ENCODE data around the gene APP. TPM values are rescaled to one million over a fixed set of nuclear protein-coding genes. Genes with fewer than 3 reads are reported as not detected.

APP gene
- total and polyA plus RNA-seq, 10 of the 15 experiments (the other 5 are each of a cell fraction or from before 2014, with no cell fraction given), result 8.8 to 94.9 (median 51.0) TPM

DNA sequence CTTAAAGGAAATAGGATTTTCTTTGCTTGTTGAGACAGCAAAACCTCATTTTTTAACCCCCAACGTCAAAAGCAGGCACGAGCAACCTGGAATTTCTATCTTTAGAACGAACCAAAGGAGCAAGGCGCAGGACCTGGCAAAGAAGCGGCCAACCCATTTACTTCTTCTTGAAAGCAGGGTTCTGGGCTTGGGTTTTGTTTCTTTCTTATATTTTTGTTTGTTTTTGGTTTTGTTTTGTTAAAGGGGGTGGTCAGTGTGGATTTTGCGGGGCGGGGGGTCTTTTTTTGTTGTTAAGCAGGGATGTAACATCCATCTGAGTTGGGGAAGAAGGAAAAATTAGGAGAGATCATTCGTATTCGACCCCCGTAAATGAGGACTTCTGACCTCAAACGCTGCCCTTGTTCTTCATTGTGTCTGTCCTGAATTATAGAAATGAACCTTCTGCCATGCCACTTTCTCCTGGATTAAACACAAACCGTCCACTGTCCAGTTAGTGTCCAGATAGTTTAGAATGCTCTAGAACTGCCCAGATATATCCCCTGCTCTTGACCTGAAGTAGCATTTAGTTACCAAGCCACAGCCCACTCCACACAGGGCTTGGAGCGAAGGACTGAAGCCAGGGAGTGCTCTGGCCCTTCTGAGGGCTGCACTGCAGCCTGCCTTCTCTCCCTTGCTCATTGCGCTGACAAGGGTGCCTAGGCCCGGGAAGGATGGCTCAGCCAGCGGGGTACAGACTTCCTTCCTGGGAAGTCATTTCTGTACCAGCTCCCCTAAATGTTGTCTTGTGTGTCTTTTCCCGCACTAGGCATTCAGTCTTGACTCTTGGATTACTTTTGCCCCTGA, 909 bp upstream of the APP start:
- Histone ChIP-seq H4K20me1 (ENCODE audit: control insufficient read depth, insufficient read depth) (no peaks in the 10 kb centered on the region), H3K4me1 (ENCODE audit: control insufficient read depth, insufficient read depth, low read length) (no peaks in the 10 kb centered on the region), H3K9ac (ENCODE audit: control insufficient read depth, insufficient read depth, low read length) (peak overlapping the region; percentile 48), H3K27me3 (replicated peaks in 1 of 2; ENCODE audit: control insufficient read depth in 2 of 2, insufficient read depth in 2 of 2, low read length in 1 of 2) (no peaks in the 10 kb centered on the region), H3K27ac (ENCODE audit: control insufficient read depth, insufficient read depth) (no peak overlapping the region), H3K4me2 (ENCODE audit: control insufficient read depth, insufficient read depth) (peak overlapping the region; percentile 77), H3K4me3 (peak overlapping the region; percentile 84; the same call in 1 of the 2 replicates), H3K9me3 (replicated peaks; ENCODE audit: control insufficient read depth, insufficient read depth, low read length) (no peaks in the 10 kb centered on the region), H2AFZ (ENCODE audit: control insufficient read depth, low read depth, low read length) (peak overlapping the region; percentile 80), H3K36me3 (ENCODE audit: control insufficient read depth in 2 of 2, insufficient read depth in 2 of 2, low read length in 1 of 2) (no peaks in the 10 kb centered on the region), H3K79me2 (ENCODE audit: control insufficient read depth, insufficient read depth, low read length) (peaks cover 29% of the 10 kb centered on the region)
- 33% methylated on average over 17 of the region's 17 CpGs for WGBS (ENCODE audit: insufficient coverage, insufficient replicate concordance, low lambda C conversion rate, missing lambda C conversion rate)
- FAIRE-seq (no peak), ATAC-seq (no peak), DNase-seq (ENCODE audit: low read depth, low spot score) (no peak)
- RAD21 ChIA-PET (ENCODE audit: unreplicated experiment), result interaction anchor here (0.9 to 1.4 kb wide), 2 partner anchors 290 to 563 kb away, joined by 4 read pairs; no protein-coding TSS in a partner anchor
- POLR2A ChIA-PET, result no interaction called here
- CTCF ChIA-PET, result interaction anchor here (0.6 to 4.3 kb wide), 5 partner anchors 41 to 564 kb away, joined by 3 to 25 read pairs (median 3); no protein-coding TSS in a partner anchor
- intact Hi-C loops (cut with micrococcal nuclease; ENCODE audit: unreplicated experiment) (no loop called here), in situ Hi-C loops (cut with MboI) (loop anchor here (5.0 kb wide), 1 partner anchor 279 kb away; no protein-coding TSS in a partner anchor)
- TF ChIP-seq, protein P1, sequence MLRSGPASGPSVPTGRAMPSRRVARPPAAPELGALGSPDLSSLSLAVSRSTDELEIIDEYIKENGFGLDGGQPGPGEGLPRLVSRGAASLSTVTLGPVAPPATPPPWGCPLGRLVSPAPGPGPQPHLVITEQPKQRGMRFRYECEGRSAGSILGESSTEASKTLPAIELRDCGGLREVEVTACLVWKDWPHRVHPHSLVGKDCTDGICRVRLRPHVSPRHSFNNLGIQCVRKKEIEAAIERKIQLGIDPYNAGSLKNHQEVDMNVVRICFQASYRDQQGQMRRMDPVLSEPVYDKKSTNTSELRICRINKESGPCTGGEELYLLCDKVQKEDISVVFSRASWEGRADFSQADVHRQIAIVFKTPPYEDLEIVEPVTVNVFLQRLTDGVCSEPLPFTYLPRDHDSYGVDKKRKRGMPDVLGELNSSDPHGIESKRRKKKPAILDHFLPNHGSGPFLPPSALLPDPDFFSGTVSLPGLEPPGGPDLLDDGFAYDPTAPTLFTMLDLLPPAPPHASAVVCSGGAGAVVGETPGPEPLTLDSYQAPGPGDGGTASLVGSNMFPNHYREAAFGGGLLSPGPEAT (IDR thresholded peaks at IDR 0.05; ENCODE audit: low read depth), result no peak
- TF ChIP-seq HDGF (IDR thresholded peaks at IDR 0.05) (no peak), FOXM1 (IDR thresholded peaks at IDR 0.05; ENCODE audit: low read depth, low read length) (no peak), NFYB (IDR thresholded peaks at IDR 0.05; ENCODE audit: insufficient read depth, low read depth, low read length) (no peak), ZSCAN29 (IDR thresholded peaks at IDR 0.05) (no peak), RAD51 (IDR thresholded peaks at IDR 0.05) (no peak), NFYA (IDR thresholded peaks at IDR 0.05; ENCODE audit: borderline replicate concordance, low read depth, low read length) (no peak), JUND (IDR thresholded peaks at IDR 0.05; ENCODE audit: low read depth, low read length) (no peak), RELA (IDR thresholded peaks at IDR 0.05; ENCODE audit: borderline replicate concordance, partially characterized antibody) (no peak), ZNF384 (IDR thresholded peaks at IDR 0.05; ENCODE audit: borderline replicate concordance, low read depth, low read length) (no peak), SP1 (IDR thresholded peaks at IDR 0.05; ENCODE audit: low read depth, low read length) (no peak), SREBF2 (IDR thresholded peaks at IDR 0.05; ENCODE audit: low read length) (no peak), MYB (IDR thresholded peaks at IDR 0.05; ENCODE audit: borderline replicate concordance, low read depth, low read length) (no peak), MYC (IDR thresholded peaks at IDR 0.05; ENCODE audit: insufficient read depth, insufficient read length, insufficient replicate concordance, low read length, severe bottlenecking) (no peak), CREM (IDR thresholded peaks at IDR 0.05; ENCODE audit: low read depth) (no peak)
- TF ChIP-seq, protein P2, sequence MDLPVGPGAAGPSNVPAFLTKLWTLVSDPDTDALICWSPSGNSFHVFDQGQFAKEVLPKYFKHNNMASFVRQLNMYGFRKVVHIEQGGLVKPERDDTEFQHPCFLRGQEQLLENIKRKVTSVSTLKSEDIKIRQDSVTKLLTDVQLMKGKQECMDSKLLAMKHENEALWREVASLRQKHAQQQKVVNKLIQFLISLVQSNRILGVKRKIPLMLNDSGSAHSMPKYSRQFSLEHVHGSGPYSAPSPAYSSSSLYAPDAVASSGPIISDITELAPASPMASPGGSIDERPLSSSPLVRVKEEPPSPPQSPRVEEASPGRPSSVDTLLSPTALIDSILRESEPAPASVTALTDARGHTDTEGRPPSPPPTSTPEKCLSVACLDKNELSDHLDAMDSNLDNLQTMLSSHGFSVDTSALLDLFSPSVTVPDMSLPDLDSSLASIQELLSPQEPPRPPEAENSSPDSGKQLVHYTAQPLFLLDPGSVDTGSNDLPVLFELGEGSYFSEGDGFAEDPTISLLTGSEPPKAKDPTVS (IDR thresholded peaks at IDR 0.05; ENCODE audit: low read depth, low read length), result no peak
- TF ChIP-seq, protein P3, sequence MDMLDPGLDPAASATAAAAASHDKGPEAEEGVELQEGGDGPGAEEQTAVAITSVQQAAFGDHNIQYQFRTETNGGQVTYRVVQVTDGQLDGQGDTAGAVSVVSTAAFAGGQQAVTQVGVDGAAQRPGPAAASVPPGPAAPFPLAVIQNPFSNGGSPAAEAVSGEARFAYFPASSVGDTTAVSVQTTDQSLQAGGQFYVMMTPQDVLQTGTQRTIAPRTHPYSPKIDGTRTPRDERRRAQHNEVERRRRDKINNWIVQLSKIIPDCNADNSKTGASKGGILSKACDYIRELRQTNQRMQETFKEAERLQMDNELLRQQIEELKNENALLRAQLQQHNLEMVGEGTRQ (IDR thresholded peaks at IDR 0.05; ENCODE audit: borderline replicate concordance, low read depth, low read length), result no peak
- SMC1A ChIA-PET (ENCODE audit: uncharacterized antibody, unreplicated experiment), result no interaction called here
- no TSS peak for BruUV-seq (replicated peaks)

Data from GM12878 (cell line).